ENCODE measurements around the gene WDR75.
"Not testable (repeated sequence)": the region's sequence is repeated elsewhere in the genome, so short reads cannot be mapped to it uniquely, and the experiment has no call there.

Gene WDR75

DNA sequence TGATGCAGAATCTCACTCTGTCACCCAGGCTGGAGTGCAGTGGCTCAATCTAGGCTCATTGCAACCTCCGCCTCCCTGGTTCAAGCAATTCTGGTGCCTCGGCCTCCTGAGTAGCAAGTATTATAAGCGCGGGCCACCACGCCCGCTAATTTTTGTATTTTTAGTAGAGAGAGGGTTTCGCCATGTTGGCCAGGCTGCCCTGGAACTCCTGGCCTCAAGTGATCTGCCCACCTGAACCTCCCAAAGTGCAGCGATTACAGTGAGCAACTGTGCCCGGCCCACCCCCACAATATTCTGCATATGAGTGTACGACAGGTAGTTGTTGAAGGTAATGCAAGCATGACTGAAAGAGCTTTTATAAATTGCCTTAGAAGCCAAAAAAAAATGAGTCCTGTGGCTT is 1.2 kb downstream of the WDR75 start:
- peak; percentile 23 for DNase-seq

DNA sequence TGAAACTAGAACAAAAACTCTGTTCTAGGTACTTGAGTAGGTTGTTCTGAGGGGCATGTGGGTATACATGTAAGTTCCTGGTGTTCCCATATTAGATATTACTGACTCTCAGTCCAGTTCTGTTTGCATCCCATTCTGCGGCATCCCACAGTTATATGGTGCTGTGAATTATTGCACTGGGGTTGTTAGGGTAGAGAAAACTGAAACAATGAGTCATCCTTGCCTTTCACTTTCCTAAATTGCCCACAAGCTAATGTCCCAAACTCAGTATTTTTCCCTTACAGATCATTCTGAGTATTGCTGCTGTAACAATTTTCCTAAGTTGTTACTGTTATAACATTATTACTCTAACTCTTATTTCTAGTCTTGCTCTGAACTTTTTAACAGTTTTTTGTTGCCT is 3.0 kb downstream of the WDR75 start:
- DNase-seq = peak; percentile 9

DNA sequence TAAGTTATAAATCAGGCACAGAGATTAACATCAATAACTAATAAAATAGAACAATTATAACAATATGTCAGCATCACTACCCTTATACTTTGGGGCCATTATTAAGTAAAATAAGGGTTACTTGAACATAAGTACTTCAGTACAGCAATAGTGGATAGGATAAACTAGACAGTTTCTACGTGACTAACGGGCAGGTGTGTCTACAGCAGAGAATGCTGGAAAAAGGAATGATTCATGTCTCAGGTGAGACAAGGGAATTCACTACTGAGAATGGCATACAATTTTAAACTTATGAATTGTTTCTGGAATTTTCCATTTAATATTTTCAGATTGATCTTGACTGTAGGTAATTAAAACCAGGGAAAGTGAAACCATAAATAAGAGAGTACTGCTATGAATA is 5.5 kb downstream of the WDR75 start:
- DNase-seq = no peak

DNA sequence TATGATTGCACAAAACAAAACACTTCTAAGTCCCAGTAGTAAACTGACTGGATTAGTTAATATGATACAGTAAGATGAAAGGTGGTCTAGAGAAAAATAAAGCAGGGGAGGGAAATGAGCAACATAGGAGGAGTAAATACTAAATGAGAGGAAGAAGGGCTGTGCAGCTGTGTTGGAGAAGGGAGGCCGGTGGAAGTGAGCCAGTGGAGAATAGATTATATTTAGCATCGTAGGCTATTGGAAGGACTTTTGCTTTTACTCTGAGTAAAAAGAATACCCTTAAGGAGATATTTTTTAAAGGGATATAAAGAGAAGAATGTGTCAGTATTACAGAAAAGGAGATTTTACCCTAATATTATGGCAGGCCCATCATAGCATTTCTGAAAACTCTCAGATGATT is 12.7 kb downstream of the WDR75 start:
- no peak for DNase-seq

DNA sequence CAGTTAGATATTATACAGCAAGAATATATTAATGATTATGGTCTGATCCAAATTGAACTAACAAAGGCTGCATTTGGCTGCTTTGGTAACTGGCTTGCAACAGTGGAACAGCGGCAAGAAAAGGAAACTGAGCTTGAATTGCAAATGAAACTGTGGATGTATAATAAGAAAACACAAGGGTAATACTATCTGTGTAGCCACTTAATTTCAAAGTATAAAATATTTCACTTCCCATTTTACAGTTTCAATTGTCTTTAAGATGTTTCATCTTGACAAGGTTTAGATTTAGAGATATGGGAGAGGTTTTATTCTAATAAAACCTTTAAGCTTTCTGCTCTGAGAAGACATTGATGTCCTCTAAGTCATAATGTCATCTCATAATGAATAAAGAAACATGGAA is 23.8 kb downstream of the WDR75 start:
- DNase-seq = no peak

DNA sequence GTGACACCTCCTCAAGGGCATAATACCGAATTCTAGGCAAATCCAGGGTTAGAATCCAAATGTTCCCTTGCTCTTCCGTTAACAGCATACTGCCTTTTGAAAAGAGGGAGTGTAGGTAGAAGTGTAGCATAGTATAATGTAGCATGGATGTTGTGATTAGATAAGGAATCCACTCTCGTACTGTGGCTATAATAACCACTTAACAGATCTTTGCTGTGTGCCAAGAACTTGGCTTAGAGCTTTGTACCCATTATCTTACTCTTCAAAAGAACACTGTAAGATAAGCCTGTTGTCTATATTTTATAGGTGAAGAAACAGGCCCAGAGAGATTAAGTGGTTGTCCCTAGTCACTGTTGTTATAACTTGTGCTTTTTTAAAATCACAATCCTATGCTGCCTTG is 24.2 kb downstream of the WDR75 start:
- no peak for DNase-seq

DNA sequence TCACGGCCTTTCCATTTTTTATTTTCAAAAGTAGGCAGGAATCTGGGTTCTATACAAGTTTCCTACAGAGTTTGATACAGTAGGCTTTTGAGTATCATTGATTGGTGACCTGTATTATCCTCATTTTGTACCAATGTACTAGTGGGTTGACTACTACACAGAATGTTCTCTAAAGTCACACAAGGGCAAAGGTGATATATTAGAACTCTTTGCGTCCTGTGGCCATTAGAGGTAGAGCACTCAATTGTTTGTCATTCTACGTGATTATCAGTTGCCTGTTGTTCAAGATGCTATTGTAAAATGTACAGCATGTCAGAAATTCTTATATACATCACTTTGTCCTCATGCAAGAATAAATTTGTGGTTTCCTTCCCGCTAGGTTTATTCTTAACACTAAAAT is 24.8 kb downstream of the WDR75 start:
- DNase-seq = no peak

DNA sequence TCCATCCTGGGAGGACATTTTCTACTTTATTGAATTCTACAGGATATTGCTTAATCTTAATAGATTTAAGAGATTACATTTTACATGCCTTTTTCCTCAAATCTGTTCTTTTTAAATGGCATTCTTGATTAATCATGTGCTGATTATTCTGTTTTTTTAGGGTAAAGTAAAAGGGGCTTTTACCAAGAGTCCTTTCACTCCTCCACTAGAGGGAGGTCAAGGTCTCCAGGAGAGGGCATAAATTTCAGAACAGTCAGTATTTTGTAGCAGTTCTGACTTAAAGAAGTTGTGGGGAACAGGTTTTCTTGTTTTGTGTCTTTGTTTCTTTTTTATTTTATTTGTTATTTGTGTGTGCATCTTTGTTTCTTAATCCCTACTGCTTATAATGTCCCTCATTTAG is 25.4 kb downstream of the WDR75 start:
- no peak for DNase-seq

DNA sequence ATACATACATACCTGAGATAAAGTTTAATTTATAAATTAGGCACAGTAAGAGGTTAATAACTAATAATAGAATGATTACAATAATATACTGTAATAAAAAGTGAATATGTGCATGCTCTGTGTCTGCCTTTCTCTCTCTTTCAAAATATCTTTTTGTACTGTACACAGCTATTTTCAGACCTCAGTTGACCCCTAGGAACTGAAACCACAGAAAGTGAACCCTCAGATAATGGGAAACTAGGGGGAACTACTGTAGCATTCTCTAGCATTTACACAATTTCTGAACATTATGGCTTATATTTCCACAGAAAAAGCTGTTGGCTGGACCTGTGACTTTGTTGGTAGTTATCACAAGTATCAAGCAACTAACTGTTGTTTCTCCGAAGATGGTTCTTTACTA is 25.9 kb downstream of the WDR75 start:
- DNase-seq = no peak

DNA sequence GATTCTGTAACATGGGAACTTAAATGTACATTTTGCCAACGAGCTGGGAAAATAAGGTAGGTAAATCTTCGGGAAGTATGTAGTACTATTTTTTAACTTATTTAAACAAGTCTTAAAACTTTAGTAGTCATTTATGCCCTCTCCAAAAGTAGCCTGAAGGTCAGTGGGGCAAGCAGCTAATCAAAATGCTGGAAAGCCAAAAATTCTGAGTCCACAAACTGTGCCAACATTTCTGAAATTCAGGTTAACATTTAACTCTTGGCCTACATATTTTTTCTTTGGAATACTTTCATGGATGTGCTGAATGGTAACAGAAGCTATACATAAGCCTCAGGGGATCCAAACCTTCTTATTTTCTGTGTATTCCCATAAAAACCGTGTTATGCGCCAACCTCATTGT is 26.3 kb downstream of the WDR75 start:
- no peak for DNase-seq

DNA sequence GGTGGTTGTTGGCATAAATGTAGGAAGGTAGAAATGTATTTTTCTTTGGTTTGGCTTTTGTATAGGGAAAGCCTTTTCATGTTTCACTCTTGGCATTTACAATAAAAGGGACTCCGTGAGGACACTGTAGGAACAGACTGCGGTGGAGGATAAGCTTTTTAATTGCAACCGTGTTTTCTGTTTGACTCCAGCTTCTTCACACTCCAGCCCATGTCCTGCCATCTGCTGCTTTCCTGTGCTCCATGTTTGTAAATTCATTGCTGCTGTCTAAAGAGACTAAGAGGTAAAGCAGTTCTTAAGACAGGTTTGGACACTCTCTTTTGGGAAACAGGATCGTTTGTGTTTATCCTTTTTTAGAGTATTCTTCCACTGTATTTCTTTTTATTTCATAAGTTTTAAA is 33.3 kb downstream of the WDR75 start:
- no peak for DNase-seq

DNA sequence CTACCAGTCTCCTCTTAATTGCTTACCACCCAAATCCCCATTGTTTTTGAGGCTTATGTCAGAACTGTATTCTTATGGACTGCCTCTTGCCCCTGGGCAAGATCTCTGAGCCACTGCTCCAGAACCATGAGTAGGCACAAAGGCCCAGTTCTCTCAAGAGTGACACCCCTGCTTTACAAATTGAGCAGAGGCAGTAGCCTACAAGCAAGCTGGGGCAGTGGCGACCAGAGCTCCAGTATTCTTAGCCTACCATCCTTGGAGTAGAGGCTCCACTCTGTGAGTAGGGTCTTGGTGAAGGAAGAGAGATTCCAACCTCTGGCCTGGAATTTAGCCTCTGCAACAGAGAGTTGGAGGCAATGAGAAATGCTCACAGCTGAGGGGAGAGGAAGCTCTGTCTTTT is 36.5 kb downstream of the WDR75 start:
- no peak for DNase-seq

DNA sequence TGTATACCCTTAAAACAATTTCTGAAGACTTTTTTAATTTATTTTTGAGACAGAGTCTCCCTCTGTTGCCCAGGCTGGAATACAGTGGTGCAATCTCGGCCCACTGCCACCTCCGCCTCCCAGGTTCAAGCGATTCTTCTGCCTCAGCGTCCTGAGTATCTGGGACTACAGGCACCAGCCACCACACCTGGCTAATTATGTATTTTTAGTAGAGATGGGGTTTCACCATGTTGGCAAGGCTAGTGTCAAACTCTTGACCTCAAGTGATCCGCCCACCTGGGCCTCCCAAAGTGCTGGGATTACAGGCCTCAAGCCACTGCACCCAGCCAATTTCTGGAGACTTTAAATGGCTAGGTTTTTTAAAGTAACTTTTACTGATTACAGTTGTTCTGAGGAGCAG is 37.0 kb downstream of the WDR75 start:
- not testable (repeated sequence) for DNase-seq

DNA sequence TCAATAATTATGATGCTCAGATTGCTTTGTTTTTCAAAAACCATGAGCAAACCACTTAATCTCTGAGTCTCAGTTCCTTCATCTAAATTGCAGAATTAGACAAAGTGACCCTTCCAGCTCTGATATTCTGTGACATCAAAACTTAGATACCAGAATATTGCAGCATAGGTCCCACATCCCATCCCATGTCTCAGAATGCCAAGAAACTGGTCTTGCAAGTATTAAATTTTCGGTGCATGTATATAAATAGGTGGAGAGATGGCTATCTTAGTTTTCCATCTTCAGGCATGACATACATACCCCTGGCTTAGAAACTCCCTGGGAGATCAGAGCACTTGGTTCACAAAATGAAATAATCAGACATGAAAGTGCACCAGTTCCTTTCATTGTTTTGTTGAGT is 39.8 kb downstream of the WDR75 start:
- DNase-seq = no peak

DNA sequence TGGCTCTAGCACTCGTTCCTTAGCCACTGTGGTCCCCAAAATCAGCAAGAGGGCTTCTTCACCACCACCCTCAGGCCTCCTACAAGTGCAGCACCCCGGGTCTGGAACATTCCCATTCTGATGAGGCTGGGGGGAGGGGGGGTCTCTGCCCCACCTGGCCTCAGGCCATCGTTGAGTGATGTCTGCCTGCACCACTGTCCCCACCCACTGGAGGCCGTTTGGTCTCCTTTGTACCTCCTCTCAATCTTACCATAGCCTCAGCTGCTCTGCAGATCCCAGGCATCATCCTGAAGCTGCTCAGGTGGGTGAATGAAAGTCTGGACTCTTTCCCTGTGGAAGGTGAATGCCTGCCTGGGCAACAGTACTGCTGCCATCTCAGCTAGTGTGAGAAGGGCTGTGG is 42.3 kb downstream of the WDR75 start:
- no peak for DNase-seq

DNA sequence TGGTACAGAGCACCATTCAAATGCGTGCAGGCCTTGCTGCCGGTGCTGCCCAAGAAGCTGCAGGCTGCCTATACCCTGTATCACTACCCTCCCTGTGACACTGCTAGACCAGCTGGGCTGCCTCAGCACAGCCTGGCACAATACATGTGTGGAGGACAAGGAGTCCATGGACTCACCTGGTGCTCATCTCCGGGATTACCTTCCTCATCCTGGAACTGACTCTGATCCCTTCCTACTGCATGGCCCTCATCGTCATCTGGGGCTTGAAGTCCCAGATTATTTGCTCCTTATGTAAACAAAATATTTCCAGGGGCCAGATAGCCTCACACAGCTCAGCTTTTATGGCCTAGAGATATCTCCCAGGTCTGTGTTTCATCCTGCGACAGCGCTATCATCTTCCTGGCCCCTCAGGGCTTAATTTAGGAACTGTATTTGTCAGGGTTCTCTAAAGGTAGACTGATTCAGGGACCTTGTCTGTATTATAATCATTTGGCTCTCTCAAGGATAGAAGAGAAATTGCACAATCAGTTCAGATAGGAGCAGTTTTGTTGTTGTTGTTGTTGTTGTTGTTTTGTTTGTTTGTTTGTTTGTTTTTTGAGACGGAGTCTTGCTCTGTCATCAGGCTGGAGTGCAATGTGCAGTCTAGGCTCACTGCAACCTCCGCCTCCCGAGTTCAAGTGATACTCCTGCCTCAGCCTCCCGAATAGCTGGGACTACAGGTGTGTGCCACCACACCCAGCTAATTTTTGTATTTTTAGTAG is 42.9 kb downstream of the WDR75 start:
- no peak for DNase-seq

DNA sequence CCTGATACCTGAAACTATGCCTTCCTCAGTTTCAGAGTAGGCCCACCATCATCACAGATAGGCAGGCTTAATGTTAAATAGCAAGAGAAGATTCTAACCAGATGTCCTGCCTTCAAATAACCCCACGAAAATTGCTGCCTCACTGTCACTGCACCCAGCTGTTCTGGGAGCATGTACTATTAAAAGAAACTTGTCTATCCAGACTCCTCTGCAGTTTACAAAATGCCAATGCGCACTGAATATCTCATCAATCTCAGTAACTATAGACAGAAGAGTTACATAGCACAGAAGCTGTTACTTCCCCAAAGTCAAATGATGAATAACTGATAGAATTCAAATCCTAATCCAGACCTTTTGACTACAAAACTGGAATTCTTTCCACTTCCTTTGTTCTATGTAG is 43.9 kb downstream of the WDR75 start:
- DNase-seq = no peak

DNA sequence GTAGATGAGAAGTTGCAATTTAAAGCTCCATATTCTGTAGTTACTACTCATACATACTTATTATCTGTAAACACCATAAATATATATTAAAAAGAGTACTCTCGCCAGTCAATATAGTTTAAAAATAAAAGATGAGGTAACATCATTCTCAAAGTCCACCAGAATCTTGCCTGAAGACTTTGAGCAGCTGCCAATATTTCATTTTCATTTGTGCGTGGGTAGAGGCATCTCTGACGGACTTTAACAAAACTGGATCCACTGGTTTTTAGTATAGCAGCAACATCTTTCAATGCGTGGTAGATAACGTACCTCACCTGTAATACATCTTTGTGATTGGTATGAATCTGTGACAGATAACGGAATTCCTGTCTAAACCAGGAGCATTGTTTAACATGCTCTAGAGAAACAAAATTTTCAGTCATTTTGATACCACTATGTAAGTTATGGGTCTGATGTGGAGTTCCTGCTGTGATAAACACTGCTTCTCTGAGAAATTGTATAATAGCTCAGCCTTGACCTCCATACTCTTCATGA is 45.0 kb downstream of the WDR75 start:
- DNase-seq = no peak

DNA sequence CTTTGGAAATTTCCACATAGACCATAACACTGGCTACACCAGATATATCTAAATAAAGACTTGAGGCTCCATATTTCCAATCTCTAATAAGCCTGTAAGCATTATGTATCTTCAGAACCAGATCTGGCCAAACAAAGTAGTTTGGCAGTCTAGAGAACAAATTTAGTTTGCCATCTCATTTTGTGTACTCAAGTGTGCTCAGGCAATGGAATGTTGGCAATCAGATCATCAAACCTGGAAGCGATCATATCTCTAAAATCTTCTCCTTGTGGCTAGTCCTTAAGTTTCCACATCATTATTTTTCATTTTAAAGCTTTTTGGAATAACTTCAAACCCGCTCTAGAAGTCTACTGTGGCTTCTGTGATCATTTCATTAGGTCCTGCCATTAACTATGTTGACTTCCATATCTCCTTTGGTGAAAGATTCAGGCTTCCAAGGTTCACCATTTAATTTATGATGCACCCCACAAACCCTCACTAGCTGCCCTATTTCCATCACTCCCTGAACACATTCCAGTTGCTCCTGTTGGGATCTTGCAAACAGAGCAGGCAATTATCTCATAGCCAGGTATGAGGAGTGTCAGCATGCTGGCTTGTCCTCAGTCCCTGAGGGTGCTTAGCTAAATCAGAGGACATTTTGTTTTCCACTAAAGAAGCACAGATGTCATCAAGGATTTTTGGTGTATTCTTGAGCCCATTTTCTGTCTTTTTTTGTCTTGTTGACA is 46.2 kb downstream of the WDR75 start:
- DNase-seq = no peak

DNA sequence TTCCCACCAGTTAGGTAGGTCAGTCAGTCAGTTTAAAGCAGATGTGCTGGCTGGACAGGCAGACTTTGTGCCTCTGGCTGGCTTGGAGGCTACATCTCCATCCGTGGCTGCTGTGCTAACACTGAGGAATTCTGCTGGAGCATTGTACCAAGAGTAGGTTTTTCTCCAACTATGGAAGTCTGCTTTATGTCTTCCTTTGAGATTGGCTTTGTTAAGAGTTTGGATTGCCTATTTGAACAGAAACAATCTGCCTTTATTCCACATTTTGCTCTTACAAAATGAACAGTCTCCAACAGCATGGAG is 46.7 kb downstream of the WDR75 start:
- DNase-seq = no peak

DNA sequence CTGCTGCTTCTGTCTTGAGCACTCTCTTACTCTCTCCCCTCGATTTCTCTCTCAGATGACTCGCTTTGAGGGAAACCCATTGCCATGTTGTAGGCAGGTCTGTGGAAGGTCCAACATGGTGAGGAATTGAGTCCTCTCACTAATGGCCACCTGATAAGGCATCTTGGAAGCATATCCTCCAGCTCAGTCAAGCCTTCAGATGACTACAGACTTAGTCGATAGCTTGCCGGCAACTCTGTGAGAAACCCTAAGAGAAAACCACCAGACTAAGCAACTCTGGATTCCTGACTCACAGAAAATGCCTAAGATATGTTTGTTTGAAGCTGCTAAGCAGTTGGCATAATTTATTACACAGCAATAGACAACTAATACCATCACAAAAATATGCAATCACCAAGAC is 51.2 kb downstream of the WDR75 start:
- DNase-seq = no peak

DNA sequence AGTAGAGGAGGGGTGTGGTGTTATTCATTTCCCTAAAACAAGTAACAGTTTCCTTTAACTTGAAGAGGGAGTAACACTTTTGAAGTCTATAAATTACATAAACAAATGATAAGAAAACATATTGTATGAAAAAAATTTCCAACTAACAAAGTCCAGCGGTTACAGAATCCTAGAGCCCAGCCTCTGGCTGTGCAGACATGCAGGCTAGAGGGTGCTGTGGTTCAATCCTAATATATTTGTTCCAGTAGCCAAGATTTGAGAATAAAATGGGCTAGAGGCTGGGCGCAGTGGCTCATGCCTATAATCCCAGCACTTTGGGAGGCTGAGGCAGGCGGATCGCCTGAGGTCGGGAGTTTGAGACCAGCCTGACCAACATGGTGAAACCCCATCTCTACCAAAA is 56.9 kb downstream of the WDR75 start:
- no peak for DNase-seq

DNA sequence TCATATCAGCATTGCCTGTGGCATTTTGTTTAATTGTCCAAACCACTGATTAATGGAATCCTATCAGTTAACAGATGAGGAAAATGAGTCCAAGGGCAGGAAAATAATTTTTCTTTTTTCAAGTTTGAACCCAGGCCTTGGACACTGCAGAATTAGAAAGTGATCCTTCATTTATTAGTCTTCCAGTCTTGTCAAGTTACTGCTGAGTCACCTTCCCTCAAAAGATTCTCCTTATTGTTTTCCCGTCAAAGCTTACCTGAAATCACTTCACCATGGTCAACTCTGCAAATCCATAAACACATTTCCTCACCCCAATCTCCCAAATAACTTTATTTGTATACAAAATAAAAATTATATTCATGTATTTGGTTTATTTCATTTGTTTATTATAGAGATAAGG is 57.9 kb downstream of the WDR75 start:
- no peak for DNase-seq

DNA sequence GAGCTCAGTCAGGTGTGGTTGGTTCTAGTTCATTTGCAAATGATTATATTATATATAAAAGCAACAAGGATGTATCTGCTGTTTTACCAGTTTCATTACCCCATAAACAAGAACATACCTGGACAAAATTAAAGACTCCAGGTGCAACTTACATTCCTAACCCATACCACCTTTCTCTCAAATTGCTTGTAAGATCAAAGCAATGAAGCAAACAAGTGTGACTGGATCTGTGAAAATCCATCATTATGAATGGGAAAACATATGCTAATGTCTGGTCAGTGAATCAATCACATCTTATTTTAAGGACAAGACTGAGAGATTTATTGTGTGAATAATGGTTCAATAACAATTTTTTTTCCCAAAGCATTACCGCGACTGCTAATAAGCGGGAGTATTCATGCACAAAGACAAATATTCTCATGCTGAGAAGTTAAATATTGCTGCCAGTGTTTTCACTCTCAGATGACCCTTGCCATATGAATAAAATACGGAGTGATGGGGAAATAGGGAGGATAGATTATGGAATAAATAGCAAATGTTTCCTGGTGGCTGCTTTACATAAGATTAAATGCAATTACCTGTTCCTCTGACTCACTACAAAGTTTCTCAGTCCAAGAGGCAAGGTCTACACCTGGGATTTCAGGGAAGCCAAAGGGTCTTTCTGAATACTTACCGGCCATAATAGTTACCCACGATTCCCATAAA is 59.3 kb downstream of the WDR75 start:
- no peak for DNase-seq

All from activated naive CD4-positive, alpha-beta T cell treated with Interleukin-2 at 50 U/mL for 16 hours (primary cell).